Activated CD4-positive, alpha-beta T cell treated with anti-CD3 and anti-CD28 coated beads, Interleukin-2, amount 50 U/mL, for 16 hours (primary cell): ENCODE data around the gene STXBP5.
"Not testable (repeated sequence)": the region's sequence is repeated elsewhere in the genome, so short reads cannot be mapped to it uniquely, and the experiment has no call there.

Experiments
- DNase-seq: peaks from one replicate; pipeline ENCODE4 v3.0.0-alpha.2; 2020

The STXBP5 gene

GRCh38 chr6:147251072-147251471 is 46.9 kb downstream of the STXBP5 start:
- DNase-seq, result no peak

DNA sequence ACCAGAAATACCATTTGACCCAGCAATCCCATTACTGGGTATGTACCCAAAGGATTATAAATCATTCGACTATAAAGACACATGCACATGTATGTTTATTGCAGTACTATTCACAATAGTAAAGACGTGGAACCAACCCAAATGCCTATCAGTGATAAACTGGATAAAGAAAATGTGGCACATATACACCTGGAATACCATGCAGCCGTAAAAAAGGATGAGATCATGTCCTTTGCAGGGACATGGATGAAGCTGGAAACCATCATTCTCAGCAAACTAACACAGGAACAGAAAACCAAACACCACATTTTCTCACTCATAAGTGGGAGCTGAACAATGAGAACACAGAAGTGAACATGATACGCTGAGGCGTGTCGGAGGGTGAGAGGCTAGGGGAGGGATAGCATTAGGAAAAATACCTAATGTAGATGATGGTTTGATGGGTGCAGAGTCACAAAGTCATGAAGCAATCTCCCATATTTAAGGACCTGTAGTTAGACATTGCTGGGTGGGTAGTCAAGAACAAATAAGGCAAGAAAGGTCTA is 50.8 kb downstream of the STXBP5 start:
- DNase-seq, result not testable (repeated sequence)

GRCh38 chr6:147255948-147256674 is 51.9 kb downstream of the STXBP5 start:
- no peak for DNase-seq

DNA sequence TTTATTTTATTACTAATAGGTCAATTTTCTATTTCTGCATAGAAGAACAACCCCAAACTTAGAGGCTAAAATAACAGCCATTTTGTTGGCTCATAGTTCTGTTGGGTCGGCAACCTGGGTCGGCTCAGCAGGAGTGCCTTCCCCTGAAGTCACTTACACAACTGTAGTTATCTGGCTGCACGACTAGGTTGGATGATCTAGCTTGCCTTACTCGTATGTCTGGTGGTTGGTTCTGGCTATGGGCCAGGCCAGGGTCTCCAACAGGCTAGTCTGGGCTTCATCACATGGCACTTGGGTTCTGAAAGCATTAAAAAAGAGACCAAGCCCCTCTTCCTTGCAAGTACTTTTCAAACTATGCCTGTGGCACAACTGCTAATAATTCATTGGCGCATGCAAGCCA is 53.5 kb downstream of the STXBP5 start:
- no peak for DNase-seq

GRCh38 chr6:147260091-147260490 is 55.9 kb downstream of the STXBP5 start:
- DNase-seq, result no peak

DNA sequence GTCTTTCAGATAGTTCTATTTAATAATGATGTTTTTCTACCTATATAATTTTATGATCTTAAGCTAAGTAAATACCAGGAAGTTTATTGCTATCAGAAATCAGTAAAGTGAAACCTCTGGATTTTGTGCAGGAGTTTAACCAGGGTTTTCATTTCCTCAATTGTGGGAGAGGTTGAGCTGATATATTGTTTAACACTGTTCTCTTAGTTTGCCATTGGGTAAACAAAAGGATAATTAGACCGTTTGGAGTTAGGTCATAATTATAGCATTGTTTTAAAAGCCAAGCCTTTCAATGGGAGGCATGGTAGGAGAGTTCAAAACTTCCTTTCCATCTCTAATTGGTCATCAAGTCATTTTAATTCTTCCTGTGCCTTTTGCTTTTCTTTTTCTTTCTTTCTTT is 58.7 kb downstream of the STXBP5 start:
- DNase-seq, result no peak

DNA sequence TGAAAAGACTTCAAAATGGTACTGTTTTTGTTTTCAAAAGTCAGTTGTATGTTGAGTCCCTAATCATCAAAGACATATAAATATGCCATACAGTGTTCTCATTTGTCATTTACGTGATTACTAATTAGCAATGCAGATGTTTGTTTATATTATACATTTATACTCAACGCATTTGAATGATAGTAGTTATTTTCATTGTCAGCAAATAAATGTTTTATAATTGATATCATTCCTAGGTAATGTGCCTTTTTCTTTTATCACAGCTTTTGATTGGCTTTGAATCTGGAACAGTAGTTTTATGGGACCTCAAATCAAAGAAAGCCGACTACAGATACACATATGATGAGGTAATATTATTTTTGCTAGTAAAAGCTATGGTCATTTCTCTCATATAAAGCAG is 62.6 kb downstream of the STXBP5 start:
- no peak for DNase-seq

- no peak for DNase-seq
Observed at GRCh38 chr6:147267658-147268057, 63.4 kb downstream of the STXBP5 start.

- DNase-seq, result peak; percentile 15
Observed at GRCh38 chr6:147268254-147268653, 64.0 kb downstream of the STXBP5 start.

GRCh38 chr6:147274012-147274411 is 69.8 kb downstream of the STXBP5 start:
- DNase-seq, result no peak

DNA sequence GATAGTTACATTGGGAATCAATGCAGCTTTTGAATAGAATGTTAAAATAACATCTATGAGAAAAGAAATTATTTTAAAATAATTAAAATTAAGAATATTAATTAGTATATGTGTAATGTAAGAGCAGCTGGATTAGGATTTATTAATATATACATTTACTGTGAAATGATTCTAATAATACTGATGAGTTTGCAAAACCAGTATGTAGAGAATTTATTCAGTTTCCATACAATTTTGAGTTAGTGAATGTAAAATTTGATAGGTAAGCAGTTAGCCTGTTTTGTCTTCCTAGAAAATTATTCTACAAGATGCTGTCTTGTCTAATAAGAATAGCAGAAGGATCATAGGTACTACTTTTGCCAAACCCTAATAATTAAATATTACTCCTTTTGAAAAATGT is 70.6 kb downstream of the STXBP5 start:
- DNase-seq, result no peak

DNA sequence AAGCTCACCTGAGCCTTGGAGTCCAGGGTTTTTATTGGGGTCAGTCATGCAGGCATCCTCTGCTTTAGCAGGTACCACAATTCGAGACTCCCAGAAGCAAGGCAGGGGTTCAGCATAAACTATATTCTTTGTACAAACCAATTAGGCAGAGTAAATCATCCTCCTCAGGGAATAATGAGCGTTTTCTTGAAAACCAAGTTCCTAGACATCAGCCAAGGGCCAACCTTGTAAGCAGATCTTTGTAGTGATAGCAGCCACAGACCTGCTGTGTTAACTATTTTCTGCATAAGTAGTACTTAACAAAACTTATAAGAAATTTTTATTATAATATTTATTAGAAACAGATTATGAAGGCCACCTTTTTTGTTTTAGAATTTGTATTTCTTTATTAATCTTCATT is 74.7 kb downstream of the STXBP5 start:
- DNase-seq, result no peak

GRCh38 chr6:147279427-147279826 is 75.2 kb downstream of the STXBP5 start:
- DNase-seq, result no peak

- peak; percentile 52 for DNase-seq
Observed at GRCh38 chr6:147281895-147282565, 77.8 kb downstream of the STXBP5 start.

- peak; percentile 11 for DNase-seq
Observed at GRCh38 chr6:147282566-147282959, 78.3 kb downstream of the STXBP5 start.

DNA sequence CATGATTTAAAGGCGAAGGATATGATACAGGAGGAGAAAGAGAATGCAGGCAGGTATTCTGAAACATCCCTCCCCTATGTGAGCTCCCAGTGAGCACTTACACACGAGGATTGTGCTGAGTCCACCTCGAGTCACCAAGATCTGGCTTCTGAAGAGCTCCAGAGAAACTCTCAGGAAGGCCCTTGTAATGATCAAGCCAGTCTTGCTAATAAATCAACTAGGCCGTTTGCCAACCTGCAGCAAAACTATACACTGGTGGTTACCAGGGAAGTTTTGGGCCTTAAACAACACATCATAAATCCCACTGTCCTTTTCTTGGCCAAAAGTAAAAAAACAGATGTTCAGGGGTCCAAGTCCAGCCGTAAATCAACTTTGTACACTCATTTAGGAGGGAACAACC is 79.2 kb downstream of the STXBP5 start:
- no peak for DNase-seq

DNA sequence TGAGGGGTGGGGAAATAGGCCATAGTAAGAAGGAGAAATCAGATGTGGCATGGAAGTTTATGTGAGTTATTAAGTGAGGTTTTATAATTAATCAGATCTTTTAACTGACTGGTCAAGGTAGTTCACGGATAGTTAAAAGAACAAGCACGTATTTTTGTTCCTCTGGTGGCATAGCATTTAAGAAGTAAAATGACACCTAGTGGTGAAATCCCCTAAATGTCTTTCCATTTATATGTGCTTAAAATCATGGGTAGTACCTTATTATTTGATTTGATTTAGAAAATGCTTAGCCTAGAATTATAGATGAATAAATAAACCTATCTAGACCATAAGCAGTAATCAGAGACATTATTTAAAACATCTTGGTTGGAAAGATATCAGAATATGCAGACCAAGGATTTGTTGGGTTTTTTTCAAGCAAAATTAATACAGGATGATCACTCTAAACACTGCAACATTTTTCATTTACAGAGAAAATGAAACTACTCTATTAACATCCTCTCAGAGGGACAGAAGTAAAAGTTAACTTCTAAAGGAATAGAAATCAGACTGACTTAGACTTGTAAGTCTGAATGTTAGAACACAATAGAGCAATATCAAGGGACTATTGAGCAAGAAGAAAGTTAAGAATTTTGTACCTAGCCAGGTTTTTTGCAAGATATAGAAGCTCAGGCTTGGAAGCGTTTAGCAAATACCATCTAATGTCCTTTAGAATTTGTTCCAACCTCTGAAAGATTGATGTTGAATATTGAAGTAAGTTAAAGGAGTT is 81.1 kb downstream of the STXBP5 start:
- DNase-seq, result peak; percentile 39

GRCh38 chr6:147287869-147288271 is 83.7 kb downstream of the STXBP5 start:
- no peak for DNase-seq

DNA sequence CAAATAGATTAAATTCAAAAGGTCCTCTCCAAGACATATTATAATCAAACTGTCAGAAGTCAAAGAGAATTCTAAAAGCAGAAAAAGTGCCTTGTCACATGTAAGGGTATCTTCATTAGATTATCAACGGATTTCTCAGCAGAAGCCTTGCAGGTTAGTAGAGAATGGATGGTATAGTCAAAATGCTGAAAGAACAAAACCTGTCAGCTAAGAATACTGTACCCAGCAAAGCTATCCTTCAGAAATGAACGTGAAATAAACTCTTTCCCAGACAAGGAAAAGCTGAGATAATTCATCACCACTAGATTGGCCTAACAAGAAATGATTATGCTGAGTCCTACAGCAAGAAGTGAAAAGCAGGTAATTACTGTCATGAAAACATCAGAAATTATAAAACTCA is 92.9 kb downstream of the STXBP5 start:
- no peak for DNase-seq

DNA sequence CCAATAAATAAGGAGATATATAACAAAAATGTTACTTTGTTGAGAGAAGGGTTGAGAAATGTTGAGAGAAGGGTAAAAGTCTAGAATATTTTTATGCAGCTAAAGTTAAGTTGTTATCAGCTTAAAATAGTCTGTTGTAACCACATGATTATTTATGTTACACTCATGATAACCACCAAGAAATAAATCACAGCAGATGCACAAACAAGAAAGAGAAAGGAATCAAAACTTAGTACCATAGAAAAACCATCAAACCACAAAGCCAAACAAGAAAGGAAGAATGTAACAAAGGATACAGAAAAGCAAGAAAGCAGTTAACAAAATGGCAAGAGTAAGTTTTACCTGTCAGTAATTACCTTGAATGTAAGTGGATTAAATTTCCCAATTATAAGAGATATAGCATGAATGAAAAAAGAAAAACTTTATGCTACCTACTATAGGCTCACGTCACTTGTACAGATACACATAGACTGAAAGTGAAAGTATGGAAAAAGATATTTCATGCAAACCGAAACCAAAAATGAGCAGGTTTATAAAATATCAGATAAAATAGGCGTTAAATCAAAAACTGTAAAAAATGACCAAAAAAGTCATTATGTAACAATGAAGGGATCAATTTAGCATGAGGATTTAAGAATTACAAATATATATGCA is 93.6 kb downstream of the STXBP5 start:
- no peak for DNase-seq

DNA sequence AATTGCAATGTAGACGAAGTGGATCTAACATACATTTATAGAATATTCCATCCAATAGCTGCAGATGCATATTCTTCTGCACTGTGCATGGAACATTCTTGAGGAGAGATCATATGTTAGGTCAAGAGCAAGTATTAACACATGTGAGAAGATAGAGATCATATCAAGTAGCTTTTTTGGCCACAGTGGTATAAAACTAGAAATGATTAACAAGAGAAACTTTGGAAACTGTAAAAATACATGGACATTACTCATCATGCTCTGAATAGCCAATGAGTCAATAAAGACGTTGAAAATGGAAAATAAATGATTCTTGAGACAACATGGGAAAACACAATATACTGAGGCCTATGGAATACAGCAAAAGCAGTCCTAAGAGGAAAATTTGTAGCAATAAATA is 94.2 kb downstream of the STXBP5 start:
- DNase-seq, result no peak

DNA sequence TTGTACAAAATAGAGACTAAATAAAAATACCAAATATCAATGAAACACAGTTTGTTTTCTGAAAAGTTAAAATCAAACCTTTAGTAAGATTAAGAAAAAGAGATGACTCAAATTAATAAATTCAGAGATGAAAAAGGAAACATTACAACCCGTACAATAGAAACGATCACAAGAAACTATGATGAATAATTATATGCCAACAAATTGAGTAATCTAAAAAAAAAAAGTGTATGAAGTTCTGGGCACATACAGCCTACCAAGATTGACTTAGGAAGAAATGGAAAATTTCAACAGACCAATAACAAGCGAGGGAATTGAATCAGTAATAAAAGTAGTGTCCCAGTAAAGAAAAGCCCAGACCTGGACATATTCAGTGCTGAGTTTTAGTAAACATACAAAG is 94.8 kb downstream of the STXBP5 start:
- DNase-seq, result no peak

DNA sequence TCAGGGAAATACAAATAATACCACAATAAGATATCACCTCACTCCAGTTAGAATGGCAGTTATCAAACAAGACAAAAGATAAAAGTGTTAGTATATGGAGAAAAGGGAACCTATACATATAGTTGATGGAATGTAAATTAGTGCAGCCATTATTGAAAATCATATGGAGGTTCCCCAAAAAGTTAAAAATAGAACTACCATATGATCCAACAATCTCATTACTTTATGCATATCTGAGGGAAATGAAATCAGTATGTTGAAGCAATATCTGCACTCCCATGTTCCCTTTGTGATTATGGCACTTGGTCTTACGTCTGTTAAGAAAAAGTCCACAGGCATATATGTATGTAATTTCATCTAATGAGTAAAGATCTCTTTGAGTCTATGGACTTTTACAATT is 96.9 kb downstream of the STXBP5 start:
- DNase-seq, result no peak
